GM12891 (cell line): ENCODE data around the gene DNAAF3.

Experiments
- DNase-seq: peaks from one replicate; pipeline ENCODE4 v3.0.0; 2011; ENCODE audit warnings: low spot score; ENCODE audit not compliant: insufficient read length
- FAIRE-seq: peaks from 2 replicates; lab custom pipeline; 2011; peaks lifted over from hg19 to GRCh38; lab: Jason Lieb, UNC
- PAX5 ChIP-seq: IDR thresholded peaks from 2 replicates; pipeline ENCODE4 v1.6.1; 2011; ENCODE audit warnings: low read length, moderate library complexity, mild to moderate bottlenecking; ENCODE audit not compliant: insufficient read depth, severe bottlenecking
- POLR2A ChIP-seq: IDR thresholded peaks from 2 replicates; pipeline ENCODE4 v1.6.1; 2011; ENCODE audit warnings: low read depth, low read length, control low read depth
- POLR2AphosphoS5 ChIP-seq: IDR thresholded peaks from 2 replicates; pipeline ENCODE4 v1.6.1; 2011; ENCODE audit warnings: low read depth, low read length, control low read depth
- POU2F2 ChIP-seq: IDR thresholded peaks from 2 replicates; pipeline ENCODE4 v1.6.1; 2011; ENCODE audit warnings: low read depth, mild to moderate bottlenecking, control low read depth, low read length, moderate library complexity
- SPI1 ChIP-seq: IDR thresholded peaks from 2 replicates; pipeline ENCODE4 v1.6.1; 2011; ENCODE audit warnings: low read depth, low read length, control low read depth
- TAF1 ChIP-seq: IDR thresholded peaks from 2 replicates; pipeline ENCODE4 v1.6.1; 2011; ENCODE audit warnings: low read depth, low read length, control low read depth

DNAAF3 gene

DNA sequence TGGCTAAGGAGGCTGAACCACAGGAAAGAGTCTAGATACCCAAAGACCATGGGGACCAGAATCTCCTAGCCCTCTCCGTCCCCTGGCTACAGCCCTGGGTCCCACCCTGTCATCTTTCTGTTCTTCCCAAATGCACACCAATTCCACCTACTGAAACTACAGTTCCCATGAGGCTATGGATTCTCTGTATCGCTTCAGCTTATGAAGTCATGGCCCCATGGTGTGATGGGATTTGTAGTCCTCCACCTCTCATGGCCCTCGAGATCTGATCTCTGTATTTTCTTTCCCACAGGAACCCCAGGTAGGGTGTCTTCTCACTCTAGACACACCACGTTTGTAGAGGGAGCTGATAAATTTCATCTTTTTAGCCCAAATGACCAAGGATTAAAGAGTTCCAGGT lies 31.1 kb upstream of the DNAAF3 start:
- DNase-seq, result no peak
- TF ChIP-seq SPI1 (no peak), POU2F2 (no peak), TAF1 (no peak)
- FAIRE-seq, result no peak

DNA sequence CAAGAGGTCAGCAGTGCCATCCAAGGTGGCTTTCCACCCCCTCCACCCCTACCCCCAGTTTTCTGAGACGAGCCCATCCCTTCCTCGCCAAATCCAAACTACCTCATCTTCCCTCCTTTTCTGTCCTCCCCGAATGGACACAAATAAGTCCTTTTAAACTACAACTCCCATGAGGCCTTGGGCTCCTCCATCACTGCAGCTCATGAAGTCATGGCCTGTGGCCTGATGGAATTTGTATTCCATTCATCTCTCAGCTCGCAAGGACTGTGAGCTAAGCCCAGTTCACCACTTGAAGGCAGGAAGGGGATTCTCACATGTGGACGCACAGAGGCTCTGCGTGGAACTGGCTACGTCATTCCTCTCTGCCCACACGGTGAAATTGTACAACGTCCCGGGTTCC lies 30.4 kb upstream of the DNAAF3 start:
- no peak for DNase-seq
- TF ChIP-seq POLR2AphosphoS5 (no peak), POU2F2 (no peak), TAF1 (no peak), POLR2A (no peak), PAX5 (no peak), SPI1 (no peak)
- FAIRE-seq, result no peak

DNA sequence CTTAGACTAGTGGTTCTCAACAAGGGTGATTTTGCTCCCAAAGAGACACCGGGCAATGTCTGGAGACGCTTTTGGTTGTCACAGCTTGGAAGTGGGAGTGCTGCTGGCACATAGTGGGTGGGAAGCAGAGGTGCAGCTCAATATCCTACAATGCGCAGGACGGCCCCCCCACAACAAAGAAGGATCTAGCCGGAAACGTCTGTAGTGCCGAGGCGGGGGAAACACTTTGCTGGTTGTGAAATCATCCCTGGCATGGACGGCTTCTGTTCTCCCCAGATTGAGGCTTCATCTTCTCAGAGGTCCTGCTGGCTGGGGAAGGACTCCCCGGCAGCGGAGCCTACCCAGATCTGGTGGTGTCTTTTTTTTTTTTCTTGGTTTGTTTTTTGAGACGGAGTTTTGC lies 27.1 kb upstream of the DNAAF3 start:
- DNase-seq, result no peak
- no peak for TF ChIP-seq TAF1
- TF ChIP-seq PAX5, result no peak
- TF ChIP-seq SPI1, result no peak
- no peak for FAIRE-seq

DNA sequence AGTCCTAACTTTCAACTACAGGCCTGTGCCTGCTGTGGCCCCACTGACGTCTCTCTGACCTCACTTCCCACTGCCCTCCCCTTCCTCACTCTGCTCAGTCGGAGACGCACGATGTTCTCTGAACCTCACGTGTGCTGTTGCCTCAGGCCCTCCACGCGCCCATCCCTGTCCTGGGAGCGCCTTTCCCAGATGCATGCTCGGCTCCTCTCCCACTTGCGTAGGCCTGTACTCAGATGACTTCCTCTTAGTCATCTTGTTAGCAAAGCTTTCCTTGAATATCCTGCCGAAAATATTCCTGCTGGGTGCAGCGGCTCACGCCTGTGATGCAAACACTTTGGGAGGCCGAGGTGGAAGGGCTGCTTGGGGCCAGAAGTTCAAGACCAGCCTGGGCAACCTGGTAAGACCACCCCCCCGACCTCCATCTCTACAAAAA lies 23.0 kb upstream of the DNAAF3 start:
- DNase-seq (no peak), FAIRE-seq (no peak)
- TF ChIP-seq TAF1 (no peak), POU2F2 (no peak), PAX5 (no peak), POLR2A (no peak), POLR2AphosphoS5 (no peak), SPI1 (no peak)

DNA sequence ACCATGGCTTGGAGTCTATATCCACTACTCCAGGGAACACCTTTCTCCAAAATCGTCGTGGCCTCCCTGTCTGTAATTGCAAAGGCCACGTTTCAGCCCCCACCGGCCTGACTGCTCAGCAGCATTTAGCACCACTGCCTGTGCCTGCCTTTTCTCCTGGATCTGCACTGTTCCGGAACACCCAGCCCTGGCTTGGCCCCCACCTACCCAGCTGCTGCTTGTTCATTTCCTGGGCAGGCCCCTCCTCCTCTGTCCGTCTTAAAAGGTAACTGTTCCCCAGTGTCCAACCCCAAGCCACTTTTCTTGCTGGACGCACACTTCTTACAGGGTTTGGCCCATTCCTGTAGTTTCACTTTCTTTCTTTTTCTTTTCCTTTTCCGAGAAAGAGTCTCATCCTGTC lies 22.2 kb upstream of the DNAAF3 start:
- no peak for FAIRE-seq
- no peak for DNase-seq
- TF ChIP-seq POLR2A, result no peak
- TF ChIP-seq POLR2AphosphoS5, result no peak
- TF ChIP-seq SPI1, result no peak
- no peak for TF ChIP-seq PAX5
- TF ChIP-seq TAF1, result no peak
- TF ChIP-seq POU2F2, result no peak

DNA sequence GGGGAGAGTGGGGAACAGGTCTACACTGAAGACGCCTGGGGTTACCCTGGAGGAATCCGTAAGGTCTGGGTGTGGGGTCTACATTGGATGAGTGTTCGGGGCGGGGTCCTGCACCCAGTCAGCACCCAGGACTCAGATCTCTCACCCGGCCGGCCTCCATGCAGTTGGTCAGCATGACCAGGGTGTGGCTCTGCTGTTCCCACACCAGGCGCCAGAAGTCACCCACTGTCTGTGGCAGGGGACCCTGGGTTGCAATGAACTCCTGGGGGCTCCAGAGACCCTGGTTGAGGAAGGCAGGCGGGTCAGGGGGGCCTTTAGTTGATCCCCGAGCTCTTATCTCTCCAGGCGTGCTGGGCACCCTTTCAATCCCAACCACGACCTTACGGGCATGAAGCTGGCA lies 19.7 kb upstream of the DNAAF3 start:
- no peak for TF ChIP-seq SPI1
- TF ChIP-seq POLR2AphosphoS5, result no peak
- no peak for TF ChIP-seq PAX5
- TF ChIP-seq POU2F2, result no peak
- TF ChIP-seq TAF1, result no peak
- TF ChIP-seq POLR2A, result no peak

DNA sequence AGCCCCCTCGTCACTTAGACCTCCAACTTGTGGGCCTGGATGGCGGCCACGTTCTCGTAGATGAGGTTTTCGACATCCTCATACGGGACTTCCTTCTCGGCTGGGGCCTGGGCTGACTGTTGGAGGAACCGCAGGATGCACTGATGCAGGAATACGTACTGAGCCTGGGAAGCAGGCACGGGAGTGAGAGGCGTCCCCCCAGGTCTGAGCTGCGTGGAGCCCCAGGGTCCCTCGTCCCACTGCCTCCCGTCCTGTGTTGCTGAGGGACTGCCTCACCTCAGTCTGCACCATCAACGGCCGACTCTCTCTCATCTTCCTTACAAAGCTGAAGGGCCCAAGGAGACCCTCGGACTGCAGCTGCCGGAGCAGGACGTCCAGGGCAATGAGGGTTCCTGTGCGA lies 15.3 kb upstream of the DNAAF3 start:
- FAIRE-seq (no peak), DNase-seq (no peak)
- TF ChIP-seq TAF1 (no peak), POLR2A (no peak), POU2F2 (no peak), POLR2AphosphoS5 (no peak), PAX5 (no peak), SPI1 (no peak)

More for the DNA sequence above, 19.7 kb upstream of the DNAAF3 start:
- no peak for DNase-seq
- FAIRE-seq, result no peak

DNA sequence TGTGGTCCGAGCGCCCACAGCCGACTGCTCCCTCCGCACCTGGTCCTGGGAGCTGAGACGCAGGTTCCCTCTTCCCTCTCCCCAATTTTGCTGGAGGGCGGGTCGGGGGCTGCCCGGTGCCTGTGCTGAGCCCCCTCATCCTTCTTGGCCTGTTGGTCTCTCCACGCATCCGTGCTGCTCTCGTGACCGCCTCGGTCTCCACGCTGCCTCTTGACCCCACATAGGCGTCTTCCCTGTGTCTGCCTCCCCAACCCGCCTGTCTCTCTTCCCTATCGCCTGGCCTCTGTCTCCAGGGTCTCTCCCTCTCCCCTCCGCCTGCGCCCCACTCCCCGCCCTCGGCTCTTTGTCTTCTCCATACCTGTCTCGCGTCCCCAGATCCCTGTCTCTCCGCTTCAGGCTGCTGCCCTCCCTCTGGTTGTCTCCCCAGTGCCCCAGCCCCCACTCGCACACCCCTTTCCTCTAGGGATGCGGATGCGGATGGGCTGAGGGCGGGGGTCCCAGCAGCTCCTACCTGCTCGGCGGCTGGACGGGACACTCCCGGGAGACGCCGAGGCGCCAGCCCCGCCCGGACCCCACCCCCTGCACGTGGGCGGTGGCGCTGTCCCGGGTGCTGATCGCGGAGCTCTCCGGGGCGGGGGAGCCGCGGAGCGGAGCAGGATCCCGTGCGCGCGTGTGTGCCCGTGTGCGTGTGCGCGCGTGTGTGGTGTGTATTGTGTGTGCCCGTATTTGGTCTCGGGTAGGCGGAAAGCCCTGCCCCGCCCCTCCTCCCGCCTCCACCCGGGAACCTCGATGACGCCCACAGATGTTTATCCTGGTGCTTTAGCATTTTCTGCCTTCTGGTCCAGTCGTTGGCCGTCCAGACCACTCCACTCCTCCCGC lies 13.4 kb upstream of the DNAAF3 start, which contains the start of gene SYT5:
Gene SYT5, minus strand, starts transcription at position 684 of the 879 bp plus-strand sequence. CDS start 1,248 bp downstream, outside the sequence.
- FAIRE-seq, result no peak
- TF ChIP-seq POLR2AphosphoS5 (no peak), PAX5 (no peak), POU2F2 (no peak), SPI1 (no peak), TAF1 (no peak), POLR2A (no peak)
- peak; percentile 78 for DNase-seq

DNA sequence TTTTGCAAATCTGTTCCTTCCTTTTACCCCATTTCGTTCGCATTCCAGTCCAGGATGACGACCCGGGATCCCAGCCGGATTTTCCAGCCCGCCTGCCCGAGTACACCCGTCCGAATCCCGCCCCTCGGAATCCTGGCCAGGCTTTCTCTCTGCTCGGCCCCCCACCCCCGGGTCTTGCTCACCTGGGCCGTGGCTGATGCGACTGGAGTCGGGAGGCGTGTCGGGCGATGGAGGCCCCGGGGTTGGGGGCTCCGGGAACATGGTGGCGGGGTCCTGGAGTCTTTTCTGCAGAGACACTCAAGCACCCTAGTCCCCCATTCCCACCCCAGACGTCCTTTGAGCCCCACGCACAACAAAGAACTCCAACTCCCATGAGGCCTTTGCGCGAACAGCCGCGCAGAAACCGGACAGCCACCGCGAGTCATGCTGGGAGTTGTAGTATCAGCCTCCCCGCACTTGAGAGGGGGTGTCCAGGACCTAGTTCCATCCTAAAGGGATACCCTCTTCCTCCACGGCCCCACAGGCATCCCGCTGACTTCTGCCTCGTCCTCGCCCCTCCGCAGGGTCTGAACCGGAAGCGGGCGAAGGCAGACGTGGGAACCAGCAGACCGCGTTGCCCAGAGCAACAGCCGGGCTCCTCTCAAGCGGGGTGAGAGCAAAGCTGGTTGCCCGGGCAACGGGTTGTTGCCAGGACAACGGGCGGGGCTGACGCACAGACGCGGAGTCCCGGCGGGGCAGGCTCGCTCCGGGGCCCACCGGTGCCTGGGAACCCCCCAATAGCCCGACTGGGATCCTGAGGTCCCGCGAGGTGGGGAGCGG lies 12.6 kb upstream of the DNAAF3 start:
- DNase-seq, result peak; percentile 98
- TF ChIP-seq POU2F2 (0 out of 2 replicates have a peak, but pooled peaks have one; percentile 28), POLR2A (no peak)
- peak; percentile 96 for FAIRE-seq
